HG03354 (cell line): ENCODE measurements around the gene SUCNR1.
"Not testable (repeated sequence)": the region's sequence is repeated elsewhere in the genome, so short reads cannot be mapped to it uniquely, and the experiment has no call there.

ENCODE experiments used
- ATAC-seq: cut with Tn5 transposase; IDR thresholded peaks from one replicate; pipeline ENCODE4 v1.9.1; 2021; ENCODE audit warnings: mild to moderate bottlenecking; ENCODE audit not compliant: unreplicated experiment, poor library complexity, severe bottlenecking

Gene SUCNR1

GRCh38 chr3:151927915-151928525 is 54.6 kb downstream of the SUCNR1 start:
- ATAC-seq: not testable (repeated sequence)

DNA sequence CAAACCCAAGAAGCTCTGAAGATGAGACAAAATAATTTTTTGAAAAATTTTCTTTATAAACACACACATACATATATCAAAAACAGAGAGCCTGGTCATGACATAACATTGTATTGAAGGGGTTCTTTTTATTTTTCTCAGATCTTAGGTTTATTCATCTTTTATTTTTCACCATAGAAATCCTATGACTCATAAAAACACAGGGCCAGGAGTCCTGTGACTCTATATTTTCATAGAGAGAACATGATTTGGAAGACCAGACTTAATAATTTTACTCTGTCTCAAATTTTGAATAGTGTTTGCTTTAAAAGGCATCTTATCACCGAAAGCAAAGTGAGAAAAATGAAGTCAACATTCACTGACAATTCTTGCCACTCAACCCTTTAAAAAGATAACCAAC is 57.7 kb downstream of the SUCNR1 start:
- ATAC-seq: no peak

- no peak for ATAC-seq
Measured at GRCh38 chr3:151933234-151933853, 59.9 kb downstream of the SUCNR1 start.
